Fibroblast of the aortic adventitia (primary cell): ENCODE results near the gene RBPJL. TPM values are rescaled to one million over a fixed set of nuclear protein-coding genes. Genes with fewer than 3 reads are reported as not detected.

ENCODE experiments used
- DNase-seq: peaks from one replicate; pipeline ENCODE4 v3.0.0-alpha.2; 2010; ENCODE audit warnings: low read depth
- H3K4me3 ChIP-seq: 2 replicates; pipeline ENCODE4 v1.5.1; 2011; ENCODE audit warnings: low read depth, mild to moderate bottlenecking, control low read depth, low read length, moderate library complexity
- CTCF ChIP-seq: IDR thresholded peaks from 2 replicates; pipeline ENCODE4 v1.5.1; 2011; ENCODE audit warnings: mild to moderate bottlenecking, low read length, control low read depth, inconsistent platforms; ENCODE audit not compliant: insufficient read depth
- total RNA-seq: library from RNA; depleted of rRNA; stranded (reverse); fragments of >200 nt; gene quantifications from 2 replicates; pipeline ENCODE4 v1.2.3, GENCODE V29; 2012; ENCODE audit warnings: low replicate concordance

The RBPJL gene
- total RNA-seq, 1 donor: not detected

GRCh38 chr20:45307076-45307640 is 518 bp downstream of the RBPJL start:
- no peak for TF ChIP-seq CTCF
- H3K4me3 ChIP-seq: no peak overlapping the region
- DNase-seq: no peak

GRCh38 chr20:45308117-45308778 is 1.6 kb downstream of the RBPJL start, which contains the start of gene MATN4:
Gene MATN4, minus strand, starts transcription at chr20:45308299. Its CDS starts 2,717 bp downstream, at chr20:45305582.
- no peak within 1 kb of the TSS for H3K4me3 ChIP-seq
- no peak for DNase-seq
- TF ChIP-seq CTCF: no peak

- DNase-seq: no peak
- no peak overlapping the region for H3K4me3 ChIP-seq
- TF ChIP-seq CTCF: no peak
Measured at GRCh38 chr20:45309075-45309474, 2.4 kb downstream of the RBPJL start.

GRCh38 chr20:45311589-45312211 is 5.1 kb downstream of the RBPJL start:
- peak; percentile 40 for DNase-seq
- peak; percentile 80 for TF ChIP-seq CTCF
- no peak overlapping the region for H3K4me3 ChIP-seq

- H3K4me3 ChIP-seq: no peak overlapping the region
- no peak for TF ChIP-seq CTCF
- DNase-seq: no peak
Measured at GRCh38 chr20:45312241-45312640, 5.6 kb downstream of the RBPJL start.

- no peak for DNase-seq
- no peak for TF ChIP-seq CTCF
Measured at GRCh38 chr20:45313065-45313695, 6.5 kb downstream of the RBPJL start.

More at GRCh38 chr20:45313065-45313695, 6.5 kb downstream of the RBPJL start:
- no peak overlapping the region for H3K4me3 ChIP-seq
